Fibroblast of pulmonary artery (primary cell): ENCODE measurements around the gene CPNE7.

Experiments
- DNase-seq: peaks from one replicate; pipeline ENCODE4 v3.0.0-alpha.2; 2010; ENCODE audit warnings: low read depth
- H3K4me3 ChIP-seq: replicated peaks from 2 replicates; pipeline ENCODE4 v1.5.1; 2011; ENCODE audit warnings: low read depth, mild to moderate bottlenecking, control low read depth, low read length, moderate library complexity
- CTCF ChIP-seq: IDR thresholded peaks from 2 replicates; pipeline ENCODE4 v1.5.1; 2011; ENCODE audit warnings: mild to moderate bottlenecking, control low read depth, low read length, inconsistent platforms; ENCODE audit errors: missing control alignments

The CPNE7 gene

GRCh38 chr16:89545044-89545830 lies 30.3 kb upstream of the CPNE7 start:
- no peak for TF ChIP-seq CTCF
- DNase-seq, result no peak
- no peak overlapping the region for H3K4me3 ChIP-seq

- no peak for DNase-seq
- TF ChIP-seq CTCF, result no peak
- H3K4me3 ChIP-seq, result no peak overlapping the region
Observed at GRCh38 chr16:89545831-89546574, 29.6 kb upstream of the CPNE7 start.

GRCh38 chr16:89546781-89547180 lies 28.8 kb upstream of the CPNE7 start:
- no peak for DNase-seq
- H3K4me3 ChIP-seq, result no peak overlapping the region
- TF ChIP-seq CTCF, result no peak

GRCh38 chr16:89547291-89547690 lies 28.3 kb upstream of the CPNE7 start:
- no peak overlapping the region for H3K4me3 ChIP-seq
- no peak for DNase-seq

GRCh38 chr16:89547860-89548259 lies 27.7 kb upstream of the CPNE7 start:
- DNase-seq, result no peak
- TF ChIP-seq CTCF, result no peak
- no peak overlapping the region for H3K4me3 ChIP-seq

More at GRCh38 chr16:89547291-89547690, 28.3 kb upstream of the CPNE7 start:
- no peak for TF ChIP-seq CTCF

- H3K4me3 ChIP-seq, result no peak overlapping the region
- TF ChIP-seq CTCF, result no peak
- DNase-seq, result no peak
Observed at GRCh38 chr16:89548344-89549006, 27.1 kb upstream of the CPNE7 start.
